Measurements from ENCODE around the gene CEP57L1. TPM values are rescaled to one million over a fixed set of nuclear protein-coding genes. Genes with fewer than 3 reads are reported as not detected.

Gene CEP57L1
- total and polyA plus RNA-seq, 4 donors = 3.8 to 22.1 (median 10.2) TPM

DNA sequence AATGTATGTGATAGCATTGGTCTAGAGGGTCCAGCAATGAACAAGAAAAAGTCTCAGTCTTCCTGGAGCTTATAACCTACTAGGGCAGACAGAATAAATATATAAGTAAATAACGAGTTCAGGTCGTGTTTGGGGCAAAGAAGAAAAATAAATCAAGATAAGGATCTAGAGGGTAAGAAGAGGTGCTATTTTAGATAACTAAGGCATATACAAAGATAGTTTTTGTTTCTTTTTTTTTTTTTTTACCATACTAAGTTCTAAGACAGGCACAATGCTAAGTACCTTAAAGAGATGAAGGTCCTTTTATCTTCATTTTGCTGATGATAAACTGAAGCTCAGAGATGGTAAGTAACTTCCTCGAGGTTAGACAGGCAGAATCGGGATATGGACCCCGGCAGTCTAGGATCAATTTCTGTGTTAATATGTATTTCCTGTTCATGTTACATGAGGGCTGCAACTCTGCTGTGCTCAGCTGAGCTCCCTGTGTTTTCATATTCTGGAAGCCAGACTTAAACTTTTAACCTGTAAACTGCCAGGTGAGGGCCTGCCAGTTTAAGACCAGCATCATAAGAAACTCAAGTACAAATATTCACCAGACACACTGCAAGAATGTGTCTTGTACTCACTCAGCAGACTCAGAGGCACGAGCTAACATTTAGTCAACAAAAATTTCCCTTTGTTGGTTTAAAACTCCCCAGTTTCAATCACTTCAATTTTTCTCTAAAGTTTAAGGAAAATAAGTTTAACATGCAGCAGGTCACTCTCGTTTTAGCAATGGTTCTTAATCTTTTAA is 24.0 kb upstream of the CEP57L1 start:
- WGBS = 52% methylated on average over 7 of the region's 7 CpGs
- TF ChIP-seq TAF1 (conservative IDR thresholded peaks at IDR 0.05) (no peak), FOXA1 (IDR thresholded peaks at IDR 0.05) (no peak), GABPA (IDR thresholded peaks at IDR 0.05 in 1 of 2, conservative IDR thresholded peaks at IDR 0.05 in 1 of 2) (no peak), YY1 (IDR thresholded peaks at IDR 0.05) (no peak), HNF4G (IDR thresholded peaks at IDR 0.05) (no peak)
- TF ChIP-seq, protein P1, sequence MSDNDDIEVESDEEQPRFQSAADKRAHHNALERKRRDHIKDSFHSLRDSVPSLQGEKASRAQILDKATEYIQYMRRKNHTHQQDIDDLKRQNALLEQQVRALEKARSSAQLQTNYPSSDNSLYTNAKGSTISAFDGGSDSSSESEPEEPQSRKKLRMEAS (IDR thresholded peaks at IDR 0.05) = no peak
- no peaks in the 10 kb centered on the region for H3K27me3 ChIP-seq (ENCODE audit: control insufficient read depth in 4 of 4, insufficient read depth in 4 of 4, low read length in 3 of 4)
- no peak overlapping the region for H3K4me3 ChIP-seq (ENCODE audit: low read depth in 1 of 3, low read length in 3 of 3)
- no peak for DNase-seq (ENCODE audit: low spot score)
- no peak overlapping the region for H3K27ac ChIP-seq (ENCODE audit: low read depth in 1 of 2, low read length in 2 of 2)
- H3K36me3 ChIP-seq (ENCODE audit: control insufficient read depth in 4 of 4, insufficient read depth in 3 of 4, low read depth in 1 of 4, low read length in 3 of 4) = no peaks in the 10 kb centered on the region
- H3K9ac ChIP-seq (ENCODE audit: low read depth in 1 of 2, low read length in 2 of 2) = peak overlapping the region in 1 of 2 donors; percentile 26
- H3K9me3 ChIP-seq (ENCODE audit: control insufficient read depth in 4 of 4, low read length in 3 of 4) = no peaks in the 10 kb centered on the region
- peaks cover 0 to 5% (median under 1%) of the 10 kb centered on the region in 4 donors for H3K4me1 ChIP-seq (ENCODE audit: control insufficient read depth in 4 of 4, insufficient read depth in 4 of 4, low read length in 3 of 4)

DNA sequence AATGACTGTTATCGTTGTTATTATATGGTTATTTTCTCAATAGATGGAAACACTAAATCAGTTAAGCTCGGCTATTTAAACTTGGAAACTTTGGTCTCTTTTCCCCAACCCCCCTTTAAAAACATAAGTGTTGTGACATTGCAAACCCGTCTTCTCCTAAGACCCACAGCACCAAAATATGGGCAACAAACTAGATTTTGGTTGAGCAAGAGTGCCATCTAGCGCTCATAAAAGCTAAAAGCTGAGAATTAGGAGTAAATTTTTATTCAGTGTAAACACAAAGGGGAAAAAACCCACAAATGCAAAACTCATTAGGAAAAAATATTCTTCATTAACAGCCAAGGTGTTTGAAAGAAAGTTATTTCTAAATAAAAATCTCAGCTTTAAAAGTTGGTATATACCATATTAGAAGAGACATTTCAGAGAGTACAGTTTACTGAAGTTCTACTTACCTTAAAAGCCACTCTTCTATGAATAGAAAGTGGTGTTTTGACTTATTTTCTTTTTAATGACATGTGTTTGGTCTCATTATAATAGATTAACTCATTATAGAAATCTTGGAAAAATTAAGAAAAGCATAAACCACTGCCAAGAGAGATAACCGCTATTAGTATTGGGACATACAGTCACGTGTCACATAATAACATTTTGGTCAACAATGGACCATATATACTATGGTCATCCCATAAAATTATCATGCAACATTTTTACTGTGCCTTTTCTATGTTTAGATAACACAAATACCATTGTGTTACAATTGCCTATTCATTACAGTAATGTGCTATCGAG is 21.8 kb upstream of the CEP57L1 start:
- H3K36me3 ChIP-seq (ENCODE audit: control insufficient read depth in 4 of 4, insufficient read depth in 3 of 4, low read depth in 1 of 4, low read length in 3 of 4) = no peaks in the 10 kb centered on the region
- H3K9ac ChIP-seq (ENCODE audit: low read depth in 1 of 2, low read length in 2 of 2) = no peak overlapping the region
- TF ChIP-seq YY1 (IDR thresholded peaks at IDR 0.05) (peak; percentile 36), CTCF (IDR thresholded peaks at IDR 0.05; ENCODE audit: low read depth, low read length, missing input control) (peak; percentile 66), TAF1 (conservative IDR thresholded peaks at IDR 0.05) (no peak), EGR1 (IDR thresholded peaks at IDR 0.05; ENCODE audit: low read depth in 2 of 2) (no peak), HNF4A (conservative IDR thresholded peaks at IDR 0.05) (no peak), ZBTB33 (IDR thresholded peaks at IDR 0.05) (no peak), FOXA1 (IDR thresholded peaks at IDR 0.05) (no peak), RAD21 (IDR thresholded peaks at IDR 0.05) (peak; percentile 94 to 96), RXRA (IDR thresholded peaks at IDR 0.05) (no peak), NR2F2 (IDR thresholded peaks at IDR 0.05) (no peak), FOXA2 (IDR thresholded peaks at IDR 0.05) (no peak), SP1 (IDR thresholded peaks at IDR 0.05) (no peak), HNF4G (IDR thresholded peaks at IDR 0.05) (no peak), JUND (IDR thresholded peaks at IDR 0.05) (no peak)
- TF ChIP-seq, protein P2, sequence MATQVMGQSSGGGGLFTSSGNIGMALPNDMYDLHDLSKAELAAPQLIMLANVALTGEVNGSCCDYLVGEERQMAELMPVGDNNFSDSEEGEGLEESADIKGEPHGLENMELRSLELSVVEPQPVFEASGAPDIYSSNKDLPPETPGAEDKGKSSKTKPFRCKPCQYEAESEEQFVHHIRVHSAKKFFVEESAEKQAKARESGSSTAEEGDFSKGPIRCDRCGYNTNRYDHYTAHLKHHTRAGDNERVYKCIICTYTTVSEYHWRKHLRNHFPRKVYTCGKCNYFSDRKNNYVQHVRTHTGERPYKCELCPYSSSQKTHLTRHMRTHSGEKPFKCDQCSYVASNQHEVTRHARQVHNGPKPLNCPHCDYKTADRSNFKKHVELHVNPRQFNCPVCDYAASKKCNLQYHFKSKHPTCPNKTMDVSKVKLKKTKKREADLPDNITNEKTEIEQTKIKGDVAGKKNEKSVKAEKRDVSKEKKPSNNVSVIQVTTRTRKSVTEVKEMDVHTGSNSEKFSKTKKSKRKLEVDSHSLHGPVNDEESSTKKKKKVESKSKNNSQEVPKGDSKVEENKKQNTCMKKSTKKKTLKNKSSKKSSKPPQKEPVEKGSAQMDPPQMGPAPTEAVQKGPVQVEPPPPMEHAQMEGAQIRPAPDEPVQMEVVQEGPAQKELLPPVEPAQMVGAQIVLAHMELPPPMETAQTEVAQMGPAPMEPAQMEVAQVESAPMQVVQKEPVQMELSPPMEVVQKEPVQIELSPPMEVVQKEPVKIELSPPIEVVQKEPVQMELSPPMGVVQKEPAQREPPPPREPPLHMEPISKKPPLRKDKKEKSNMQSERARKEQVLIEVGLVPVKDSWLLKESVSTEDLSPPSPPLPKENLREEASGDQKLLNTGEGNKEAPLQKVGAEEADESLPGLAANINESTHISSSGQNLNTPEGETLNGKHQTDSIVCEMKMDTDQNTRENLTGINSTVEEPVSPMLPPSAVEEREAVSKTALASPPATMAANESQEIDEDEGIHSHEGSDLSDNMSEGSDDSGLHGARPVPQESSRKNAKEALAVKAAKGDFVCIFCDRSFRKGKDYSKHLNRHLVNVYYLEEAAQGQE (IDR thresholded peaks at IDR 0.05) = no peak
- TF ChIP-seq, protein P1 (IDR thresholded peaks at IDR 0.05) = no peak
- peak; percentile 45 for DNase-seq (ENCODE audit: low spot score)
- H3K27ac ChIP-seq (ENCODE audit: low read depth in 1 of 2, low read length in 2 of 2) = no peak overlapping the region
- H3K4me1 ChIP-seq (ENCODE audit: control insufficient read depth in 4 of 4, insufficient read depth in 4 of 4, low read length in 3 of 4) = peaks cover 0 to 5% (median 2%) of the 10 kb centered on the region in 4 donors
- WGBS = 44% methylated on average over 7 of the region's 7 CpGs
- H3K4me3 ChIP-seq (ENCODE audit: low read depth in 1 of 3, low read length in 3 of 3) = no peak overlapping the region
- H3K9me3 ChIP-seq (ENCODE audit: control insufficient read depth in 4 of 4, low read length in 3 of 4) = no peaks in the 10 kb centered on the region
- no peaks in the 10 kb centered on the region for H3K27me3 ChIP-seq (ENCODE audit: control insufficient read depth in 4 of 4, insufficient read depth in 4 of 4, low read length in 3 of 4)

Data from liver (tissue), 9 donors.